Mucosa of rectum (tissue), 2 donors: ENCODE data around the gene GPR42.
"Not testable (repeated sequence)": the region's sequence is repeated elsewhere in the genome, so short reads cannot be mapped to it uniquely, and the experiment has no call there.

Experiments
- H3K27ac ChIP-seq, 2 donors: one replicate each; pipeline ENCODE4 v1.7.0; 2013; ENCODE audit warnings: inconsistent platforms in 2 of 2, low read depth in 2 of 2, low read length in 2 of 2
- H3K27me3 ChIP-seq, 2 donors: one replicate each; pipeline ENCODE4 v1.7.0; 2013; ENCODE audit warnings: low read length in 2 of 2; ENCODE audit not compliant: control insufficient read depth in 2 of 2, insufficient read depth in 2 of 2
- H3K36me3 ChIP-seq, 2 donors: one replicate each; pipeline ENCODE4 v1.7.0; 2013; ENCODE audit warnings: low read length in 2 of 2; ENCODE audit not compliant: control insufficient read depth in 2 of 2, insufficient read depth in 2 of 2
- H3K4me1 ChIP-seq, 2 donors: one replicate each; pipeline ENCODE4 v1.7.0; 2013; ENCODE audit warnings: low read length in 2 of 2, mild to moderate bottlenecking in 1 of 2; ENCODE audit not compliant: control insufficient read depth in 2 of 2, insufficient read depth in 2 of 2
- H3K4me3 ChIP-seq, 2 donors: one replicate each; pipeline ENCODE4 v1.7.0; 2013; ENCODE audit warnings: low read length in 2 of 2
- H3K9ac ChIP-seq, 2 donors: one replicate each; pipeline ENCODE4 v1.7.0; 2013; ENCODE audit warnings: low read length in 2 of 2, low read depth in 1 of 2, mild to moderate bottlenecking in 1 of 2
- H3K9me3 ChIP-seq, 2 donors: one replicate each; pipeline ENCODE4 v1.7.0; 2013; ENCODE audit warnings: low read length in 2 of 2; ENCODE audit not compliant: control insufficient read depth in 2 of 2
- donor health status: healthy.
- donor health status: Normal muscosa, but diverticular disease.

GPR42 gene

GRCh38 chr19:35362261-35363000 is 8.4 kb upstream of the GPR42 start:
- H3K27ac ChIP-seq, result no peak overlapping the region
- no peaks in the 10 kb centered on the region for H3K9me3 ChIP-seq
- no peak overlapping the region for H3K4me3 ChIP-seq
- H3K9ac ChIP-seq, result no peak overlapping the region
- H3K36me3 ChIP-seq, result no peaks in the 10 kb centered on the region
- no peaks in the 10 kb centered on the region for H3K27me3 ChIP-seq
- H3K4me1 ChIP-seq, result no peaks in the 10 kb centered on the region

- Histone ChIP-seq H3K27me3 (no peaks in the 10 kb centered on the region), H3K27ac (no peak overlapping the region), H3K4me1 (no peaks in the 10 kb centered on the region), H3K9ac (no peak overlapping the region), H3K36me3 (no peaks in the 10 kb centered on the region), H3K4me3 (no peak overlapping the region), H3K9me3 (no peaks in the 10 kb centered on the region)
Observed at GRCh38 chr19:35363001-35363590, 7.8 kb upstream of the GPR42 start.

DNA sequence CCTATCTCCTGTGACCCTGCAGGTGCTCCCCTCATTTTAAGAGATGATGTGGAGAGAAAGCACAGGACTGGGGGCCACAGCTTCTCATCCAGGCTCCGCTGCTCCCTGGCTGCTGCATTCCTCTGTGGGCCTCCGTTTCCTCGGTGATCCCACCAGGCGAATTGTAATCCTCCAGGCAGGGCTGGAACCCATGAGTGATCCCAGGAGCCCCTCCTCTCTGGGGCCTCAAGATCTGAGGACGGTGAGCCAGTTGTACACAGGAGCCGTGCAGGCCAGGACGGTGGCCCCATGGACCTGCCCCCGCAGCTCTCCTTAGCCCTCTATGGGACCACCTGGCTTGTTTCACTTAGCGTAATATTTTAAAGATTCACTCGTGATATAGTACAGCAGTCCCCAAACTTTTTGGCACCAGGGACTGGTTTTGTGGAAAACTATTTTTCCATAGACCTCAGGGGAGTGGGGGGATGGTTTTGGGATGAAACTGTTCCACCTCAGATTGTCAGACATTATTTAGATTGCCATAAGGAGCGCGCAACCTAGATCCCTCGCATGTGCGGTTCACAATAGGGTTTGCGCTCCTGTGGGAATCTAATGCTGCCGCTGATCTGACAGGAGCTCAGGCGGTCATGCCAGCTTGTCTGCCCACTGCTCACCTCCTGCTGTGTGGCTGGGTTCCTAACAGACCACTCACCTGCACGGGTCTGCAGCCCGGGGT is 7.0 kb upstream of the GPR42 start:
- H3K36me3 ChIP-seq, result no peaks in the 10 kb centered on the region
- no peak overlapping the region for H3K27ac ChIP-seq
- no peaks in the 10 kb centered on the region for H3K9me3 ChIP-seq
- no peaks in the 10 kb centered on the region for H3K4me1 ChIP-seq
- no peaks in the 10 kb centered on the region for H3K27me3 ChIP-seq
- H3K9ac ChIP-seq, result no peak overlapping the region
- H3K4me3 ChIP-seq, result no peak overlapping the region

- H3K9ac ChIP-seq, result no peak overlapping the region
- H3K9me3 ChIP-seq, result no peaks in the 10 kb centered on the region
- no peak overlapping the region for H3K4me3 ChIP-seq
- H3K27ac ChIP-seq, result no peak overlapping the region
- H3K36me3 ChIP-seq, result no peaks in the 10 kb centered on the region
- H3K27me3 ChIP-seq, result no peaks in the 10 kb centered on the region
- no peaks in the 10 kb centered on the region for H3K4me1 ChIP-seq
Observed at GRCh38 chr19:35365303-35365702, 5.6 kb upstream of the GPR42 start.

- no peak overlapping the region for H3K4me3 ChIP-seq
- H3K36me3 ChIP-seq, result no peaks in the 10 kb centered on the region
- no peaks in the 10 kb centered on the region for H3K9me3 ChIP-seq
- no peaks in the 10 kb centered on the region for H3K27me3 ChIP-seq
- H3K27ac ChIP-seq, result no peak overlapping the region
- H3K9ac ChIP-seq, result no peak overlapping the region
- no peaks in the 10 kb centered on the region for H3K4me1 ChIP-seq
Observed at GRCh38 chr19:35368378-35368777, 2.5 kb upstream of the GPR42 start.

DNA sequence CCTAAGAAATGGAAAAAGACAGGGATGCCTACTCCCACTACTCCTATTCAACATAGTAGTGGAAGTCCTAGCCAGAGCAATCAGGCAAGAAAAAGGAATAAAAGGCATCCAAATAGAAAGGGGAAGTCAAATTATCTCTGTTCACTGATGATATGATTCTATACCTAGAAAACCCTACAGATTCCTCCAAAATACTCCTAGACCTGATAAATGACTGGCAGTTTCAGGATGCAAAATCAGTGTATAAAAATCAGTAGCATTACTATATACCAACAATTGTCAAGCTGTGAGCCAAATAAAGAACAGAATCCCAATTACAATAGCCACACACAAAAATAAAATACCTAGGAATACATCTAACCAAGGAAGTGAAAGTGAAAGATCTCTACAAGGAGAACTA is 1.3 kb upstream of the GPR42 start:
- no peaks in the 10 kb centered on the region for H3K27me3 ChIP-seq
- H3K36me3 ChIP-seq, result no peaks in the 10 kb centered on the region
- no peak overlapping the region for H3K9ac ChIP-seq
- H3K9me3 ChIP-seq, result no peaks in the 10 kb centered on the region
- H3K4me1 ChIP-seq, result no peaks in the 10 kb centered on the region
- no peak overlapping the region for H3K4me3 ChIP-seq
- no peak overlapping the region for H3K27ac ChIP-seq

GRCh38 chr19:35373492-35373891 is 2.6 kb downstream of the GPR42 start:
- Histone ChIP-seq H3K36me3 (no peaks in the 10 kb centered on the region), H3K4me1 (no peaks in the 10 kb centered on the region), H3K4me3 (no peak overlapping the region), H3K27me3 (no peaks in the 10 kb centered on the region), H3K27ac (no peak overlapping the region), H3K9ac (no peak overlapping the region), H3K9me3 (no peaks in the 10 kb centered on the region)

GRCh38 chr19:35374031-35374430 is 3.2 kb downstream of the GPR42 start:
- not testable (repeated sequence) for H3K4me3 ChIP-seq, H3K4me1 ChIP-seq, H3K36me3 ChIP-seq, H3K9me3 ChIP-seq, H3K27ac ChIP-seq, H3K9ac ChIP-seq, H3K27me3 ChIP-seq

DNA sequence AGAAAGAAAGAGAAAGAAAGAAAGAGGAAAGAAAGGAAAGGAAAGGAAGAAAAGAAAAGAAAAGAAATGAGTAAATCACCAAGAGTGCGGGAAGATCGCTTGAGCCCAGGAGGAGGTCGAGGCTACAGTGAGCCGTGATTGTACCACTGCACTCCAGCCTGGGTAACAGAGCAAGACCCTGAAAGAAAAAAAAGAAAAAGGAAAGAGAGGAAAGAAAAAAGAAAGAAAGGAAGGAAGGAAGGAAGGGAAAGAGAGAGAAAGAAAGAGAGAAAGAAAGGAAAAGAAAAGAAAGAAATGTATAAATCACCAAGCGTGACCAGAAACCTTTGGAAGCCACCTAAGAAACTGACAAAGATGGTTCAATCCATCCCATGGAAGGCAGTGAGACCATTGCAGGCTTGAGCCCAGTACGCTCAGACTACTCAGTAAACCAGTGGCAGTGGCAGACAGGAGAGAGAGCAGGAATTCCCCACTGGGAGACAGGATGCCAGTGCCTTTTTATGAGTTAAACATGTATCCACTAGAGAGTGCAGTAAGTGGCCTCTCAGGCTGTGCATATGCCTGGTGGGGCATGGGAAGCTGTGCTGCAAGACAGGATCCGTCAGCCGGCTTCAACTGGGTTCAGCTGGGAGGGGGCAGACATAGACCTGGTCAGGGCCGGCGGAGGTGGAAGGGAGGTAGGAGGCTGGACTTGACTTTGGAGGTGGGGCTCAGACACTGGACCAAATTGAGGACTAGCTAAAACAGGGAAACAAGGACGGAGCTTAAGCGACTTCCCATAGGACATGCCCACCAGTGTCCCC is 4.8 kb downstream of the GPR42 start:
- Histone ChIP-seq H3K4me1 (no peaks in the 10 kb centered on the region), H3K27me3 (no peaks in the 10 kb centered on the region), H3K9me3 (no peaks in the 10 kb centered on the region), H3K27ac (no peak overlapping the region), H3K36me3 (no peaks in the 10 kb centered on the region), H3K9ac (no peak overlapping the region), H3K4me3 (no peak overlapping the region)

DNA sequence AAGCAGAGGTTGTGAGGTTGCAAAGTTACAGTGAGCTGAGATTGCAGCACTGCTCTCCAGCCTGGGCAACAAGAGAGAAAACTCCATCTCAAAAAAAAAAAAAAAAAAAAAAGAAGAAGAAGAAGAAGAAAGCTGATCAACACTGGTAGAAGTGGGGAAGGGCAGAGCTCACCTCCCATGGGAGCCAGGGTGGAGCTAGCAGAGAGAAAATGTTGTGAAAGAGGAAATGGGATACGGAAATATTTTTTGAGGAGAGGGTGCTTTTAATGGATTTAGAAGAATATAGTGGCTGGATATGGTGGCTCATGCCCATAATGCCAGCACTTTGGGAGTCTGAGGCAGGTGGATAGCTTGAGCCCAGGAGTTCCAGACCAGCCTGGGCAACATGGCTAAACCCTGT is 6.8 kb downstream of the GPR42 start:
- no peaks in the 10 kb centered on the region for H3K36me3 ChIP-seq
- H3K9me3 ChIP-seq, result no peaks in the 10 kb centered on the region
- H3K9ac ChIP-seq, result no peak overlapping the region
- H3K4me1 ChIP-seq, result no peaks in the 10 kb centered on the region
- H3K27me3 ChIP-seq, result no peaks in the 10 kb centered on the region
- H3K27ac ChIP-seq, result no peak overlapping the region
- no peak overlapping the region for H3K4me3 ChIP-seq
